HepG2 (cell line): ENCODE data around the gene DUSP16. TPM values are rescaled to one million over a fixed set of nuclear protein-coding genes. Genes with fewer than 3 reads are reported as not detected.
A peak's percentile ranks its signal among the peaks of the same experiment; 100 is the strongest.

Experiments used
- DNMT3B ChIP-seq: conservative IDR thresholded peaks from 2 replicates; pipeline ENCODE4 v1.6.1; 2016; ENCODE audit warnings: missing biosample characterization, control low read depth
- ETV6 ChIP-seq: sonication (generic); formaldehyde crosslinking; conservative IDR thresholded peaks from 2 replicates; pipeline ENCODE4 v1.4.0; 2020; ENCODE audit warnings: missing genetic modification reagents
- IKZF1 ChIP-seq: fragments of 450-650 bp; IDR thresholded peaks from 2 replicates; pipeline ENCODE4 v1.7.1; 2016
- JDP2 ChIP-seq: sonication (generic); formaldehyde crosslinking; IDR thresholded peaks from 2 replicates; pipeline ENCODE4 v1.8.1; 2022; ENCODE audit warnings: missing genetic modification reagents, borderline replicate concordance
- KLF16 ChIP-seq, 2 experiments: sonication (generic) in 1 of 2; formaldehyde crosslinking in 1 of 2; IDR thresholded peaks; 2 replicates each; pipeline versions ENCODE4 v1.6.1 to v1.8.0; 2016 to 2023; ENCODE audit warnings: missing genetic modification reagents in 2 of 2, missing compliant biosample characterization in 1 of 2
- MAZ ChIP-seq, 2 experiments: sonication (generic) in 1 of 2; formaldehyde crosslinking in 1 of 2; IDR thresholded peaks; 2 replicates each; pipeline versions ENCODE4 v1.5.0 to v1.6.1; 2012 to 2020; ENCODE audit warnings: low read depth in 2 of 2, mild to moderate bottlenecking in 2 of 2, borderline replicate concordance in 1 of 2, improper control_type of control experiment in 1 of 2, low read length in 1 of 2, missing genetic modification reagents in 1 of 2, moderate library complexity in 1 of 2
- MYNN ChIP-seq: sonication (generic); formaldehyde crosslinking; IDR thresholded peaks from 2 replicates; pipeline ENCODE4 v1.4.0; 2020; ENCODE audit warnings: mild to moderate bottlenecking, low read depth, missing genetic modification reagents
- PHF20 ChIP-seq: sonication (generic); formaldehyde crosslinking; IDR thresholded peaks from 2 replicates; pipeline ENCODE4 v1.5.0; 2020; ENCODE audit warnings: mild to moderate bottlenecking, missing genetic modification reagents
- RARA ChIP-seq: IDR thresholded peaks from 2 replicates; pipeline ENCODE4 v1.6.1; 2016; ENCODE audit warnings: missing genetic modification reagents, missing compliant biosample characterization
- SRY ChIP-seq: sonication (generic); formaldehyde crosslinking; IDR thresholded peaks from 2 replicates; pipeline ENCODE4 v1.8.0; 2022; ENCODE audit warnings: mild to moderate bottlenecking, missing genetic modification reagents
- ZBTB42 ChIP-seq: sonication (generic); formaldehyde crosslinking; IDR thresholded peaks from 2 replicates; pipeline ENCODE4 v1.5.0; 2020; ENCODE audit warnings: mild to moderate bottlenecking, missing genetic modification reagents
- ZMYM2 ChIP-seq: sonication (generic); formaldehyde crosslinking; IDR thresholded peaks from 2 replicates; pipeline ENCODE4 v1.8.0; 2022; ENCODE audit warnings: mild to moderate bottlenecking, missing genetic modification reagents
- ZNF207 ChIP-seq: fragments of 450-650 bp; IDR thresholded peaks from 2 replicates; pipeline ENCODE4 v1.6.1; 2016; ENCODE audit warnings: antibody characterized with exemption, borderline replicate concordance
- ZNF430 ChIP-seq: sonication (generic); formaldehyde crosslinking; IDR thresholded peaks from 2 replicates; pipeline ENCODE4 v1.9.0; 2021; ENCODE audit warnings: mild to moderate bottlenecking, missing genetic modification reagents
- ZNF446 ChIP-seq: sonication (generic); formaldehyde crosslinking; IDR thresholded peaks from 2 replicates; pipeline ENCODE4 v1.5.0; 2020; ENCODE audit warnings: mild to moderate bottlenecking, missing genetic modification reagents
- ZNF569 ChIP-seq: sonication (generic); formaldehyde crosslinking; IDR thresholded peaks from 2 replicates; pipeline ENCODE4 v1.5.0; 2020; ENCODE audit warnings: mild to moderate bottlenecking, missing genetic modification reagents, moderate library complexity, borderline replicate concordance
- ZNF605 ChIP-seq: sonication (generic); formaldehyde crosslinking; IDR thresholded peaks from 2 replicates; pipeline ENCODE4 v1.8.0; 2022; ENCODE audit warnings: mild to moderate bottlenecking, missing genetic modification reagents
- ZNF629 ChIP-seq: sonication (generic); formaldehyde crosslinking; conservative IDR thresholded peaks from 2 replicates; pipeline ENCODE4 v1.5.0; 2020; ENCODE audit warnings: missing genetic modification reagents
- ZNF891 ChIP-seq: sonication (generic); formaldehyde crosslinking; IDR thresholded peaks from 2 replicates; pipeline ENCODE4 v1.5.0; 2020; ENCODE audit warnings: mild to moderate bottlenecking, missing genetic modification reagents
- polyA plus RNA-seq, 8 experiments: library from polyadenylated mRNA; depleted of rRNA in 3 of 8; stranded (reverse) in 7 of 8; unstranded in 1 of 8; fragments of >200 nt; fragmentation: Illumina TruSeq in 4 of 8; extraction: Trizol in 4 of 8; gene quantifications; 2 replicates each; pipeline versions ENCODE4 v1.2.1 to v1.2.3, GENCODE V29; 2011 to 2016; ENCODE audit warnings: low read depth in 4 of 8, missing spikeins in 1 of 8, mixed read lengths in 1 of 8; ENCODE audit not compliant: insufficient read depth in 1 of 8
- total RNA-seq, 5 experiments: library from RNA; depleted of rRNA; stranded (reverse); fragments of >200 nt; fragmentation: Illumina TruSeq; extraction: Trizol; gene quantifications; 2 replicates each; pipeline ENCODE4 v1.2.3, GENCODE V29; 2016; ENCODE audit warnings: low read depth in 1 of 5
- TF ChIP-seq, protein P1 (sequence below): sonication (generic); formaldehyde crosslinking; IDR thresholded peaks from 2 replicates; pipeline ENCODE4 v1.8.1; 2023; ENCODE audit warnings: missing genetic modification reagents, mild to moderate bottlenecking, borderline replicate concordance
- TF ChIP-seq, protein P2 (sequence below): sonication (generic); formaldehyde crosslinking; IDR thresholded peaks from 2 replicates; pipeline ENCODE4 v1.4.0; 2020; ENCODE audit warnings: missing genetic modification reagents
- TF ChIP-seq, protein P3 (sequence below): sonication (generic); formaldehyde crosslinking; IDR thresholded peaks from 2 replicates; pipeline ENCODE4 v1.4.0; 2020; ENCODE audit warnings: missing genetic modification reagents; ENCODE audit errors: not compliant biosample characterization

DUSP16 gene
- total and polyA plus RNA-seq, 2 of the 13 experiments (the other 11 are each of a cell fraction or from before 2014, with no cell fraction given): 45.7 to 46.6 TPM

DNA sequence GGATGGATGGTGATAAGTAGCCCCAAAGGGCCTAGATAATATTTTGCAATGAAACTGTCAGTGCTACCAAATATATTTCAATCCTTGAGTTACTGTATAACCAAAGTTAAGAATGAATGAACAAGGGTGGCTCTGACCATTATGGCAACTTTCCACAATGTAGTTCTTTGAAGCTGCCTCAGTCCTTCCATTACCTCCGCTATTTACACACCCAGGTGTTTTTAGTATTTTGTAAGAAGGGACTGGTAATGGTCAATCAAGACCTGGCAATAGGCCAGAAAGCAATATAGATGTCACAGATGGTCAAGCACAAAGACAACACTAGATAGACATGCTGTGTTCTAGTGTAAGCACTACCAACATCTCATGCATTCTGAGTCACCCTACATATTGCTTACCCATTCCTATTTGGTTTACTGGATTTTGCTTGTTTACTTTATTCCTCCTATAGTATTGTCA lies 16.3 kb downstream of the DUSP16 start (continued):
- TF ChIP-seq, protein P1, sequence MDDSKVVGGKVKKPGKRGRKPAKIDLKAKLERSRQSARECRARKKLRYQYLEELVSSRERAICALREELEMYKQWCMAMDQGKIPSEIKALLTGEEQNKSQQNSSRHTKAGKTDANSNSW (CRISPR knock-in tag): no peak
- TF ChIP-seq RARA (CRISPR knock-in tag): peak; percentile 91
- no peak for TF ChIP-seq ZBTB42 (CRISPR knock-in tag)
- TF ChIP-seq ETV6 (CRISPR knock-in tag): no peak
- no peak for TF ChIP-seq ZNF891
- TF ChIP-seq, protein P2, sequence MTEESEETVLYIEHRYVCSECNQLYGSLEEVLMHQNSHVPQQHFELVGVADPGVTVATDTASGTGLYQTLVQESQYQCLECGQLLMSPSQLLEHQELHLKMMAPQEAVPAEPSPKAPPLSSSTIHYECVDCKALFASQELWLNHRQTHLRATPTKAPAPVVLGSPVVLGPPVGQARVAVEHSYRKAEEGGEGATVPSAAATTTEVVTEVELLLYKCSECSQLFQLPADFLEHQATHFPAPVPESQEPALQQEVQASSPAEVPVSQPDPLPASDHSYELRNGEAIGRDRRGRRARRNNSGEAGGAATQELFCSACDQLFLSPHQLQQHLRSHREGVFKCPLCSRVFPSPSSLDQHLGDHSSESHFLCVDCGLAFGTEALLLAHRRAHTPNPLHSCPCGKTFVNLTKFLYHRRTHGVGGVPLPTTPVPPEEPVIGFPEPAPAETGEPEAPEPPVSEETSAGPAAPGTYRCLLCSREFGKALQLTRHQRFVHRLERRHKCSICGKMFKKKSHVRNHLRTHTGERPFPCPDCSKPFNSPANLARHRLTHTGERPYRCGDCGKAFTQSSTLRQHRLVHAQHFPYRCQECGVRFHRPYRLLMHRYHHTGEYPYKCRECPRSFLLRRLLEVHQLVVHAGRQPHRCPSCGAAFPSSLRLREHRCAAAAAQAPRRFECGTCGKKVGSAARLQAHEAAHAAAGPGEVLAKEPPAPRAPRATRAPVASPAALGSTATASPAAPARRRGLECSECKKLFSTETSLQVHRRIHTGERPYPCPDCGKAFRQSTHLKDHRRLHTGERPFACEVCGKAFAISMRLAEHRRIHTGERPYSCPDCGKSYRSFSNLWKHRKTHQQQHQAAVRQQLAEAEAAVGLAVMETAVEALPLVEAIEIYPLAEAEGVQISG: peak; percentile 38; the same call in 1 of the 2 replicates
- TF ChIP-seq ZNF629 (CRISPR knock-in tag): peak; percentile 63
- peak in 1 of 2 experiments; percentile 47; a peak in 1 of 4 replicates for TF ChIP-seq KLF16 (CRISPR knock-in tag; IDR thresholded peaks at IDR 0.05)
- TF ChIP-seq ZNF430 (CRISPR knock-in tag): 0 out of 2 replicates have a peak, but pooled peaks have one; percentile 51
- no peak for TF ChIP-seq JDP2 (CRISPR knock-in tag)
- no peak for TF ChIP-seq ZNF569
- no peak for TF ChIP-seq IKZF1
- no peak for TF ChIP-seq ZNF605
- TF ChIP-seq PHF20 (CRISPR knock-in tag): no peak
- TF ChIP-seq ZNF207: no peak
- TF ChIP-seq, protein P3, sequence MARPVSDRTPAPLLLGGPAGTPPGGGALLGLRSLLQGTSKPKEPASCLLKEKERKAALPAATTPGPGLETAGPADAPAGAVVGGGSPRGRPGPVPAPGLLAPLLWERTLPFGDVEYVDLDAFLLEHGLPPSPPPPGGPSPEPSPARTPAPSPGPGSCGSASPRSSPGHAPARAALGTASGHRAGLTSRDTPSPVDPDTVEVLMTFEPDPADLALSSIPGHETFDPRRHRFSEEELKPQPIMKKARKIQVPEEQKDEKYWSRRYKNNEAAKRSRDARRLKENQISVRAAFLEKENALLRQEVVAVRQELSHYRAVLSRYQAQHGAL (CRISPR knock-in tag): no peak
- TF ChIP-seq ZNF446: no peak
- no peak for TF ChIP-seq MYNN
- TF ChIP-seq SRY: no peak
- no peak for TF ChIP-seq ZMYM2
- TF ChIP-seq DNMT3B (CRISPR knock-in tag): peak; percentile 81
- TF ChIP-seq MAZ (IDR thresholded peaks at IDR 0.05; ENCODE audit: borderline replicate concordance, low read depth, low read length): no peak
- no peak for TF ChIP-seq MAZ (CRISPR knock-in tag; IDR thresholded peaks at IDR 0.05; ENCODE audit: low read depth)
